Keratinocyte (primary cell): ENCODE results near the gene ZNF768. TPM values are rescaled to one million over a fixed set of nuclear protein-coding genes. Genes with fewer than 3 reads are reported as not detected.

Experiments
- DNase-seq: peaks from one replicate; pipeline ENCODE4 v3.0.0-alpha.2; 2011; ENCODE audit warnings: low read depth, missing footprints, low spot score
- FAIRE-seq: peaks from 2 replicates; lab custom pipeline; 2011; peaks lifted over from hg19 to GRCh38; lab: Jason Lieb, UNC
- H2AFZ ChIP-seq: 2 replicates; pipeline ENCODE4 v1.6.0; 2012; ENCODE audit warnings: low read length, control low read depth, inconsistent platforms; ENCODE audit not compliant: control insufficient read depth
- H3K27ac ChIP-seq: 2 replicates; pipeline ENCODE4 v1.5.1; 2011; ENCODE audit warnings: low read length; ENCODE audit not compliant: control insufficient read depth, insufficient read depth
- H3K27me3 ChIP-seq: 3 replicates; pipeline ENCODE4 v1.6.0; 2011; ENCODE audit warnings: low read length; ENCODE audit not compliant: control insufficient read depth, insufficient read depth; ENCODE audit errors: extremely low read depth
- H3K36me3 ChIP-seq, 2 experiments: 2 replicates in 1 of 2; 3 replicates in 1 of 2; pipeline ENCODE4 v1.5.1; 2011; ENCODE audit warnings: low read length in 2 of 2, mild to moderate bottlenecking in 1 of 2; ENCODE audit not compliant: control insufficient read depth in 2 of 2, insufficient read depth in 2 of 2; ENCODE audit errors: extremely low read depth in 1 of 2
- H3K4me1 ChIP-seq: 3 replicates; pipeline ENCODE4 v1.5.1; 2011; ENCODE audit warnings: low read length; ENCODE audit not compliant: control insufficient read depth, insufficient read depth; ENCODE audit errors: extremely low read depth
- H3K4me2 ChIP-seq: 3 replicates; pipeline ENCODE4 v1.6.0; 2011; ENCODE audit warnings: low read depth, low read length; ENCODE audit not compliant: control insufficient read depth, insufficient read depth; ENCODE audit errors: extremely low read depth
- H3K4me3 ChIP-seq, 3 experiments: fragments of 200-600 bp in 1 of 3; sonication (generic) in 1 of 3; 2 replicates in 2 of 3; 3 replicates in 1 of 3; pipeline ENCODE4 v1.5.1; 2011 to 2016; ENCODE audit warnings: low read length in 3 of 3, mild to moderate bottlenecking in 3 of 3, control low read depth in 2 of 3, inconsistent platforms in 1 of 3, low read depth in 1 of 3, mixed read lengths in 1 of 3, mixed run types in 1 of 3, moderate library complexity in 1 of 3; ENCODE audit not compliant: control insufficient read depth in 2 of 3, insufficient read depth in 2 of 3; ENCODE audit errors: extremely low read depth in 1 of 3
- H3K79me2 ChIP-seq: 2 replicates; pipeline ENCODE4 v1.6.0; 2012; ENCODE audit warnings: low read length; ENCODE audit not compliant: control insufficient read depth, insufficient read depth
- H3K9ac ChIP-seq: 3 replicates; pipeline ENCODE4 v1.6.0; 2011; ENCODE audit warnings: low read length; ENCODE audit not compliant: control insufficient read depth, insufficient read depth; ENCODE audit errors: extremely low read depth
- H3K9me1 ChIP-seq: 3 replicates; pipeline ENCODE4 v1.6.0; 2011; ENCODE audit warnings: low read length; ENCODE audit not compliant: control insufficient read depth, insufficient read depth; ENCODE audit errors: extremely low read depth
- H3K9me3 ChIP-seq: 2 replicates; pipeline ENCODE4 v1.5.1; 2012; ENCODE audit warnings: low read depth, low read length; ENCODE audit not compliant: control insufficient read depth
- H4K20me1 ChIP-seq: 3 replicates; pipeline ENCODE4 v1.6.0; 2011; ENCODE audit warnings: low read length; ENCODE audit not compliant: control insufficient read depth, insufficient read depth; ENCODE audit errors: extremely low read depth
- EZH2 ChIP-seq: IDR thresholded peaks from one replicate; pipeline ENCODE4 v1.6.1; 2012; ENCODE audit warnings: inconsistent platforms, mild to moderate bottlenecking, low read length, moderate library complexity
- dilution Hi-C: fragments of 300-500 bp; cut with MboI; formaldehyde crosslinking; loops from one replicate; pipeline ENCODE4 v1.7.0; 2020; ENCODE audit warnings: low sequenced_read_pairs; ENCODE audit not compliant: extremely low pct_ligation_motif_present
- polyA plus RNA-seq, 5 experiments: library from polyadenylated mRNA; depleted of rRNA in 3 of 5; stranded (reverse) in 3 of 5; stranded (forward) in 1 of 5; unstranded in 1 of 5; fragments of >200 nt; gene quantifications; 1 replicate in 1 of 5; 2 replicates in 3 of 5; 3 replicates in 1 of 5; pipeline versions ENCODE4 v1.2.1 to v1.2.3, GENCODE V29; 2011 to 2012; ENCODE audit warnings: missing spikeins in 2 of 5, low read depth in 1 of 5, low replicate concordance in 1 of 5
- TF ChIP-seq, protein P1 (sequence below), 3 experiments: IDR thresholded peaks in 1 of 3; conservative IDR thresholded peaks in 1 of 3; optimal IDR thresholded peaks in 1 of 3; 2 replicates in 2 of 3; 3 replicates in 1 of 3; pipeline versions ENCODE3 to v1.5.1; 2011; ENCODE audit warnings: low read length in 3 of 3, mild to moderate bottlenecking in 3 of 3, moderate library complexity in 2 of 3, control low read depth in 1 of 3, inconsistent platforms in 1 of 3; ENCODE audit not compliant: insufficient read depth in 2 of 3; ENCODE audit errors: extremely low read depth in 1 of 3

ZNF768 gene
- polyA plus RNA-seq, 1 donor (not counting 4 experiments of a cell fraction or from before 2014, with no cell fraction given), result 10.9 TPM

DNA sequence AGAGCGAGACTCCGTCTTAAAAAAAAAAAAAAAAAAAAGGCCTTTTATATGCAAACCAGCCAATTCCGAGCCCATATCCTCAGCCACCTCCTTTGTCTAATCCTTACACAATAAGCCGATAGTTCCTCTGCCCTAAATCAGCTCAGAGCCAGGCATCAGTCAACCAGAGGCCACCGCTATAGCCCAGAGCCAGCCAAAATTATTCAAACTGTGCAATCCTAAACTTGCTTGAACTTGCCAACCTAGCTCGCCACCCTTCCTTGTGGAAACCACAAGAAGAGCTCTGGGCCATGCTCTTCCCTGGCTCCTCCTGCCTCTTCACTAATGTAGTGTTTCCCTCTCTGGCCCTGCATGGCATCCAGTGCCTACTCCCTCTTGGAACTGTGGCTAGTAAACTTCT lies 36.2 kb downstream of the ZNF768 start:
- H3K27me3 ChIP-seq, result peaks cover 11% of the 10 kb centered on the region
- no peaks in the 10 kb centered on the region for H3K36me3 ChIP-seq
- no peak overlapping the region for H3K9ac ChIP-seq
- H3K4me1 ChIP-seq, result peaks cover 24% of the 10 kb centered on the region
- dilution Hi-C loops, result no loop called here
- FAIRE-seq, result peak; percentile 93
- TF ChIP-seq, protein P1, sequence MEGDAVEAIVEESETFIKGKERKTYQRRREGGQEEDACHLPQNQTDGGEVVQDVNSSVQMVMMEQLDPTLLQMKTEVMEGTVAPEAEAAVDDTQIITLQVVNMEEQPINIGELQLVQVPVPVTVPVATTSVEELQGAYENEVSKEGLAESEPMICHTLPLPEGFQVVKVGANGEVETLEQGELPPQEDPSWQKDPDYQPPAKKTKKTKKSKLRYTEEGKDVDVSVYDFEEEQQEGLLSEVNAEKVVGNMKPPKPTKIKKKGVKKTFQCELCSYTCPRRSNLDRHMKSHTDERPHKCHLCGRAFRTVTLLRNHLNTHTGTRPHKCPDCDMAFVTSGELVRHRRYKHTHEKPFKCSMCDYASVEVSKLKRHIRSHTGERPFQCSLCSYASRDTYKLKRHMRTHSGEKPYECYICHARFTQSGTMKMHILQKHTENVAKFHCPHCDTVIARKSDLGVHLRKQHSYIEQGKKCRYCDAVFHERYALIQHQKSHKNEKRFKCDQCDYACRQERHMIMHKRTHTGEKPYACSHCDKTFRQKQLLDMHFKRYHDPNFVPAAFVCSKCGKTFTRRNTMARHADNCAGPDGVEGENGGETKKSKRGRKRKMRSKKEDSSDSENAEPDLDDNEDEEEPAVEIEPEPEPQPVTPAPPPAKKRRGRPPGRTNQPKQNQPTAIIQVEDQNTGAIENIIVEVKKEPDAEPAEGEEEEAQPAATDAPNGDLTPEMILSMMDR (optimal IDR thresholded peaks at IDR 0.05 in 1 of 3, IDR thresholded peaks at IDR 0.05 in 1 of 3, conservative IDR thresholded peaks at IDR 0.05 in 1 of 3; ENCODE audit: extremely low read depth in 1 of 3, insufficient read depth in 2 of 3, low read length in 3 of 3), result no peak
- no peak for TF ChIP-seq EZH2
- no peak overlapping the region for H3K27ac ChIP-seq
- H3K9me3 ChIP-seq, result no peaks in the 10 kb centered on the region
- no peaks in the 10 kb centered on the region for H4K20me1 ChIP-seq
- no peak overlapping the region for H2AFZ ChIP-seq
- DNase-seq, result peak; percentile 83
- no peak overlapping the region for H3K4me2 ChIP-seq
- H3K9me1 ChIP-seq, result no peaks in the 10 kb centered on the region
- no peak overlapping the region for H3K4me3 ChIP-seq
- H3K79me2 ChIP-seq, result no peaks in the 10 kb centered on the region

DNA sequence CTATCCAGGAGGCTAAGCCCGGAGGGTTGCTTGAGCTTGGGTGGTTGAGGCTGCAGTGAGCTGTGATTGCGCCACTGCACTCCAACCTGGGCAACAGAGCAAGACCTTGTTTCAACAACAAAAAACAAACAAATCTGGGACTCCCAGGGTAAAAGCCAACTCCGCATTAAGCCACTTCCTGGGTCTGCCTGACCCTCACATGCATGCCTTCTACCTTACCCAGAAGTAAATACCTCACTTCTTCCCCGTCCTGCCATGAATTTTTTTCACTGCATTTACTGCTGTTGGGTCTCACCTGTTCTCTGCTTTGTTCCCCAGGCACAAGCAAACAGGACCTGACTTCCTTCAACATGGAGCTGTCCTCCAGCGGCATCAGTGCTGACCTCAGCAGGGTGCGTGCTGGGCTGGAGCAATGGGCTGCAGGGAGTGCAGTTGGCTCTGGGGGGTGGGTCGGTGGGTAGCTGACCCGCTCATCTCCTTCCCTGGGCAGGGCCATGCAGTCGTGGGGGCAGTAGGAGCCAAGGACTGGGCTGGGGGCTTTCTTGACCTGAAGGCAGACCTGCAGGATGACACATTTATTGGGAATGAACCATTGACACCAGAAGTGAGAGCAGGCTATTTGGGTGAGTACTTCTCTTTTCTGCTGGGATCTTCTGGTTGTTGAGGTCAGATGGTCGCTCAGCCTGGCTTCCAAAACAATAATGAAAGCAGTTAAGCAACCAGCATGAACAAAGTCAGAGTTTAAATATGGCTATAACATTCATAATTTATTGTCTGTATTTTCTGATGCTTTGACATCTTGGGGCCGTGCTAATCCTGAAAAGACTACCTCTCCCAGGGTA lies 37.4 kb downstream of the ZNF768 start:
- no peak for FAIRE-seq
- no peak overlapping the region for H3K27ac ChIP-seq
- no peaks in the 10 kb centered on the region for H3K9me3 ChIP-seq
- dilution Hi-C loops, result no loop called here
- H3K9me1 ChIP-seq, result no peaks in the 10 kb centered on the region
- H3K4me1 ChIP-seq, result peaks cover 21% of the 10 kb centered on the region
- H3K9ac ChIP-seq, result no peak overlapping the region
- DNase-seq, result no peak
- H2AFZ ChIP-seq, result no peak overlapping the region
- H3K36me3 ChIP-seq, result no peaks in the 10 kb centered on the region
- no peak for TF ChIP-seq EZH2
- TF ChIP-seq, protein P1 (optimal IDR thresholded peaks at IDR 0.05 in 1 of 3, IDR thresholded peaks at IDR 0.05 in 1 of 3, conservative IDR thresholded peaks at IDR 0.05 in 1 of 3; ENCODE audit: extremely low read depth in 1 of 3, insufficient read depth in 2 of 3, low read length in 3 of 3), result no peak
- H3K27me3 ChIP-seq, result peaks cover 2% of the 10 kb centered on the region
- H3K4me3 ChIP-seq, result no peak overlapping the region
- no peaks in the 10 kb centered on the region for H3K79me2 ChIP-seq
- H3K4me2 ChIP-seq, result no peak overlapping the region
- H4K20me1 ChIP-seq, result no peaks in the 10 kb centered on the region
